ENCODE measurements around the gene PRAF2. TPM values are rescaled to one million over a fixed set of nuclear protein-coding genes. Genes with fewer than 3 reads are reported as not detected.
A peak's percentile ranks its signal among the peaks of the same experiment; 100 is the strongest.

Gene PRAF2
- total and polyA plus RNA-seq, 2 of the 13 experiments (the other 11 are each of a cell fraction or from before 2014, with no cell fraction given): 0.33 to 2.6 TPM

DNA sequence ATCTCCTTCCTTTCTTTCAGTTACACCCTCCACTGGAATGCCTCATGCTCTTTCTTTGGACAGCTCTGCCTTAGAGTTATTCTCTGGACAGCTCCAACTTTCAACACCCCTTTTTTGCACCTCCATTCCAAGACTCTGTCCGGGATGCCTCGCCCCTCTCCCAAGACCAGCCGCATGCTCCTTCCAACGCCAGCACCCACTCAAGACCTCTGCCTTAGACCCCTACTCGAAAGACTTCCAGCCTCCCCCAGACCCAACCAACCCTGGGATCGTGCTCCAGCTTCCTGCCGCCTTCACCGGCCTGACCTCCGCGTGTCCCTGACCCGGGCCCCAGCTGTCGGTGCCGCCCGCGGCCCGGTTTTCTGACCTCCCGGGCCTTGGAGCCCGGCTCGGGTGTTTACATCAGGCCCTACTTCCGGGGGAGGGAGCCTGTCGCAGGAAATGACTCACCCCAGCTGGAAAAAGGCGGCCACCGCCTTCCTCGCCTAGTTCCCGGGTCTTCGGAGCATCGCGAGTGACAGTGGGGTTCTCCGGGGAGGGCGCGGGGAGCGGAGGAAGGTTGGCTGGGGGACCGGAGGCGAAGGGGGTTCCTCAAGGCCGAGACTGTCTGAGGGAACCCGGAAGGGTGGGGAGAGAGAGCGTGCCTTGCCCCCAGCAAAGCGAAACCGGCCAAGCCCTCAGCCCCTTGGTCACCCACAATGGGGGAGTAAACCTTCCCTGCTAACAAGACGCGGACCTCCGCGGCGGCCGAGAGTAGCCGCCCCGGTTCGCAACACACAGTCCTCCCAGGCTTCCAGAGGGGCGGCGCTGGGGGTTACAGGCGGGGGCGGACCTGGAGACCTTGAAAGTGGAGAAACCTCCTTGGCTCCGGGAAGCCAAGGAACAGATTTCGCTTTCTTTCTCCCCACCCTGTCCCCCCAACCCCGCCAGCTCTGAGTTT, 6.0 kb upstream of the PRAF2 start, which contains the start of gene WDR45 (continued):
- no peak for TF ChIP-seq ZC3H13 (CRISPR knock-in tag; IDR thresholded peaks at IDR 0.05)
- no peak for TF ChIP-seq GPN1 (CRISPR knock-in tag; IDR thresholded peaks at IDR 0.05; ENCODE audit: borderline replicate concordance)
- TF ChIP-seq MYC (CRISPR knock-in tag; IDR thresholded peaks at IDR 0.05; ENCODE audit: borderline replicate concordance): peak; percentile 48; the same call in 1 of the 2 replicates
- TF ChIP-seq ZNF3 (CRISPR knock-in tag; IDR thresholded peaks at IDR 0.05): no peak
- TF ChIP-seq ZNF24 (IDR thresholded peaks at IDR 0.05): no peak
- TF ChIP-seq, protein P1, sequence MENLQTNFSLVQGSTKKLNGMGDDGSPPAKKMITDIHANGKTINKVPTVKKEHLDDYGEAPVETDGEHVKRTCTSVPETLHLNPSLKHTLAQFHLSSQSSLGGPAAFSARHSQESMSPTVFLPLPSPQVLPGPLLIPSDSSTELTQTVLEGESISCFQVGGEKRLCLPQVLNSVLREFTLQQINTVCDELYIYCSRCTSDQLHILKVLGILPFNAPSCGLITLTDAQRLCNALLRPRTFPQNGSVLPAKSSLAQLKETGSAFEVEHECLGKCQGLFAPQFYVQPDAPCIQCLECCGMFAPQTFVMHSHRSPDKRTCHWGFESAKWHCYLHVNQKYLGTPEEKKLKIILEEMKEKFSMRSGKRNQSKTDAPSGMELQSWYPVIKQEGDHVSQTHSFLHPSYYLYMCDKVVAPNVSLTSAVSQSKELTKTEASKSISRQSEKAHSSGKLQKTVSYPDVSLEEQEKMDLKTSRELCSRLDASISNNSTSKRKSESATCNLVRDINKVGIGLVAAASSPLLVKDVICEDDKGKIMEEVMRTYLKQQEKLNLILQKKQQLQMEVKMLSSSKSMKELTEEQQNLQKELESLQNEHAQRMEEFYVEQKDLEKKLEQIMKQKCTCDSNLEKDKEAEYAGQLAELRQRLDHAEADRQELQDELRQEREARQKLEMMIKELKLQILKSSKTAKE (CRISPR knock-in tag; IDR thresholded peaks at IDR 0.05; ENCODE audit: borderline replicate concordance): no peak
- TF ChIP-seq TP53 (CRISPR knock-in tag; conservative IDR thresholded peaks at IDR 0.05): no peak
- no peak for TF ChIP-seq PITX1 (CRISPR knock-in tag; IDR thresholded peaks at IDR 0.05)
- TF ChIP-seq NFKBIZ (CRISPR knock-in tag; IDR thresholded peaks at IDR 0.05): no peak
- peak; percentile 50; a peak in 2 of 4 replicates for TF ChIP-seq NR2F1 (CRISPR knock-in tag; IDR thresholded peaks at IDR 0.05)
- no peak for TF ChIP-seq SNAI1 (CRISPR knock-in tag; IDR thresholded peaks at IDR 0.05; ENCODE audit: borderline replicate concordance)
- TF ChIP-seq, protein P2, sequence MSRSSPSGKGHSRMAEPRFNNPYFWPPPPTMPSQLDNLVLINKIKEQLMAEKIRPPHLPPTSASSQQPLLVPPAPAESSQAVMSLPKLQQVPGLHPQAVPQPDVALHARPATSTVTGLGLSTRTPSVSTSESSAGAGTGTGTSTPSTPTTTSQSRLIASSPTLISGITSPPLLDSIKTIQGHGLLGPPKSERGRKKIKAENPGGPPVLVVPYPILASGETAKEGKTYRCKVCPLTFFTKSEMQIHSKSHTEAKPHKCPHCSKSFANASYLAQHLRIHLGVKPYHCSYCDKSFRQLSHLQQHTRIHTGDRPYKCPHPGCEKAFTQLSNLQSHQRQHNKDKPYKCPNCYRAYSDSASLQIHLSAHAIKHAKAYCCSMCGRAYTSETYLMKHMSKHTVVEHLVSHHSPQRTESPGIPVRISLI (CRISPR knock-in tag; IDR thresholded peaks at IDR 0.05; ENCODE audit: borderline replicate concordance): no peak
- no peak for TF ChIP-seq SMYD3 (CRISPR knock-in tag; IDR thresholded peaks at IDR 0.05)
- TF ChIP-seq ZNF570 (CRISPR knock-in tag; IDR thresholded peaks at IDR 0.05; ENCODE audit: borderline replicate concordance): no peak
- no peak for TF ChIP-seq IRX3 (CRISPR knock-in tag; IDR thresholded peaks at IDR 0.05; ENCODE audit: borderline replicate concordance, low read depth)
- no peak for TF ChIP-seq BRD4 (CRISPR knock-in tag; IDR thresholded peaks at IDR 0.05)
- peak; percentile 71; the same call in 1 of the 2 replicates for TF ChIP-seq JUN (CRISPR knock-in tag; IDR thresholded peaks at IDR 0.05)
- TF ChIP-seq PPARG (CRISPR knock-in tag; conservative IDR thresholded peaks at IDR 0.05): no peak
- TF ChIP-seq, protein P3, sequence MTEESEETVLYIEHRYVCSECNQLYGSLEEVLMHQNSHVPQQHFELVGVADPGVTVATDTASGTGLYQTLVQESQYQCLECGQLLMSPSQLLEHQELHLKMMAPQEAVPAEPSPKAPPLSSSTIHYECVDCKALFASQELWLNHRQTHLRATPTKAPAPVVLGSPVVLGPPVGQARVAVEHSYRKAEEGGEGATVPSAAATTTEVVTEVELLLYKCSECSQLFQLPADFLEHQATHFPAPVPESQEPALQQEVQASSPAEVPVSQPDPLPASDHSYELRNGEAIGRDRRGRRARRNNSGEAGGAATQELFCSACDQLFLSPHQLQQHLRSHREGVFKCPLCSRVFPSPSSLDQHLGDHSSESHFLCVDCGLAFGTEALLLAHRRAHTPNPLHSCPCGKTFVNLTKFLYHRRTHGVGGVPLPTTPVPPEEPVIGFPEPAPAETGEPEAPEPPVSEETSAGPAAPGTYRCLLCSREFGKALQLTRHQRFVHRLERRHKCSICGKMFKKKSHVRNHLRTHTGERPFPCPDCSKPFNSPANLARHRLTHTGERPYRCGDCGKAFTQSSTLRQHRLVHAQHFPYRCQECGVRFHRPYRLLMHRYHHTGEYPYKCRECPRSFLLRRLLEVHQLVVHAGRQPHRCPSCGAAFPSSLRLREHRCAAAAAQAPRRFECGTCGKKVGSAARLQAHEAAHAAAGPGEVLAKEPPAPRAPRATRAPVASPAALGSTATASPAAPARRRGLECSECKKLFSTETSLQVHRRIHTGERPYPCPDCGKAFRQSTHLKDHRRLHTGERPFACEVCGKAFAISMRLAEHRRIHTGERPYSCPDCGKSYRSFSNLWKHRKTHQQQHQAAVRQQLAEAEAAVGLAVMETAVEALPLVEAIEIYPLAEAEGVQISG (CRISPR knock-in tag; IDR thresholded peaks at IDR 0.05): peak; percentile 73
- no peak for TF ChIP-seq MEIS1 (CRISPR knock-in tag; IDR thresholded peaks at IDR 0.05; ENCODE audit: borderline replicate concordance)
- TF ChIP-seq, protein P4, sequence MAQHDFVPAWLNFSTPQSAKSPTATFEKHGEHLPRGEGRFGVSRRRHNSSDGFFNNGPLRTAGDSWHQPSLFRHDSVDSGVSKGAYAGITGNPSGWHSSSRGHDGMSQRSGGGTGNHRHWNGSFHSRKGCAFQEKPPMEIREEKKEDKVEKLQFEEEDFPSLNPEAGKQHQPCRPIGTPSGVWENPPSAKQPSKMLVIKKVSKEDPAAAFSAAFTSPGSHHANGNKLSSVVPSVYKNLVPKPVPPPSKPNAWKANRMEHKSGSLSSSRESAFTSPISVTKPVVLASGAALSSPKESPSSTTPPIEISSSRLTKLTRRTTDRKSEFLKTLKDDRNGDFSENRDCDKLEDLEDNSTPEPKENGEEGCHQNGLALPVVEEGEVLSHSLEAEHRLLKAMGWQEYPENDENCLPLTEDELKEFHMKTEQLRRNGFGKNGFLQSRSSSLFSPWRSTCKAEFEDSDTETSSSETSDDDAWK (CRISPR knock-in tag; IDR thresholded peaks at IDR 0.05): no peak
- TF ChIP-seq ATF7 (IDR thresholded peaks at IDR 0.05): no peak
- TF ChIP-seq ATF7 (CRISPR knock-in tag; IDR thresholded peaks at IDR 0.05): peak; percentile 23; the same call in 1 of the 2 replicates
